WTC11 (cell line): ENCODE data around the gene KCNQ2. TPM values are rescaled to one million over a fixed set of nuclear protein-coding genes. Genes with fewer than 3 reads are reported as not detected.

ENCODE experiments used
- ATAC-seq: fragments of 200-7000 bp; cut with Tn5 transposase; 2 replicates; pipeline ENCODE4 v1.10.0; 2021; ENCODE audit warnings: mild to moderate bottlenecking, moderate library complexity
- CTCF ChIA-PET: fragments of 300-600 bp; sonication (Branson Sonifier 250); formaldehyde crosslinking; loops from one replicate; lab custom pipeline; 2021; ENCODE audit warnings: antibody characterized with exemption; lab: Charles Lee
- POLR2A ChIA-PET: fragments of 350-600 bp; sonication (Branson Sonifier 250); formaldehyde crosslinking; loops from one replicate; lab custom pipeline; 2021; ENCODE audit warnings: antibody characterized with exemption; lab: Charles Lee
- DNase-seq: peaks from one replicate; pipeline ENCODE4 v3.0.0; 2021; ENCODE audit warnings: low spot score
- H3K27ac Mint-ChIP-seq: 2 replicates; pipeline ENCODE4 v1.8.0; 2021; ENCODE audit warnings: mixed read lengths
- H3K27me3 Mint-ChIP-seq: 2 replicates; pipeline ENCODE4 v1.8.0; 2021; ENCODE audit warnings: low read depth, mild to moderate bottlenecking, moderate library complexity, mixed read lengths
- H3K36me3 Mint-ChIP-seq: 2 replicates; pipeline ENCODE4 v1.8.0; 2021; ENCODE audit warnings: mixed read lengths
- H3K4me1 Mint-ChIP-seq: 2 replicates; pipeline ENCODE4 v1.8.0; 2022; ENCODE audit warnings: mixed read lengths
- H3K4me3 Mint-ChIP-seq: 2 replicates; pipeline ENCODE4 v1.8.0; 2021; ENCODE audit warnings: mild to moderate bottlenecking, moderate library complexity, mixed read lengths
- H3K9me3 Mint-ChIP-seq: 2 replicates; pipeline ENCODE4 v1.8.0; 2021; ENCODE audit warnings: mixed read lengths
- ATF1 ChIP-seq: sonication (generic); formaldehyde crosslinking; IDR thresholded peaks from 2 replicates; pipeline ENCODE4 v1.8.1; 2023; ENCODE audit warnings: mild to moderate bottlenecking, moderate library complexity, missing genetic modification reagents
- CBFB ChIP-seq: sonication (generic); formaldehyde crosslinking; IDR thresholded peaks from 2 replicates; pipeline ENCODE4 v1.8.1; 2022; ENCODE audit warnings: mild to moderate bottlenecking, low read depth, missing genetic modification reagents
- CREM ChIP-seq: sonication (generic); formaldehyde crosslinking; IDR thresholded peaks from 2 replicates; pipeline ENCODE4 v1.8.1; 2022; ENCODE audit warnings: mild to moderate bottlenecking, missing genetic modification reagents, moderate library complexity
- FOXJ3 ChIP-seq: sonication (generic); formaldehyde crosslinking; IDR thresholded peaks from 2 replicates; pipeline ENCODE4 v1.9.0; 2021; ENCODE audit warnings: missing genetic modification reagents, mild to moderate bottlenecking, borderline replicate concordance
- GTF2I ChIP-seq: fragments of 250-450 bp; sonication (Bioruptor Pico); conservative IDR thresholded peaks from 2 replicates; pipeline ENCODE4 v1.4.0; 2021; ENCODE audit warnings: mild to moderate bottlenecking
- KAT7 ChIP-seq: sonication (generic); formaldehyde crosslinking; IDR thresholded peaks from 2 replicates; pipeline ENCODE4 v1.8.1; 2023; ENCODE audit warnings: missing genetic modification reagents, mild to moderate bottlenecking, borderline replicate concordance
- OVOL2 ChIP-seq: fragments of 250-450 bp; sonication (Bioruptor Pico); IDR thresholded peaks from 2 replicates; pipeline ENCODE4 v1.9.0; 2021; ENCODE audit warnings: mild to moderate bottlenecking, borderline replicate concordance
- SMAD3 ChIP-seq: sonication (generic); formaldehyde crosslinking; IDR thresholded peaks from 2 replicates; pipeline ENCODE4 v1.8.0; 2022; ENCODE audit warnings: missing genetic modification reagents, mild to moderate bottlenecking, borderline replicate concordance
- SP1 ChIP-seq: sonication (generic); formaldehyde crosslinking; conservative IDR thresholded peaks from 2 replicates; pipeline ENCODE4 v1.8.1; 2022; ENCODE audit warnings: missing genetic modification reagents
- ZNF121 ChIP-seq: sonication (generic); formaldehyde crosslinking; IDR thresholded peaks from 2 replicates; pipeline ENCODE4 v1.8.0; 2023; ENCODE audit warnings: missing genetic modification reagents
- ZNF138 ChIP-seq: sonication (generic); formaldehyde crosslinking; conservative IDR thresholded peaks from 2 replicates; pipeline ENCODE4 v1.8.1; 2022; ENCODE audit warnings: mild to moderate bottlenecking, moderate library complexity, missing genetic modification reagents
- ZNF219 ChIP-seq: sonication (generic); formaldehyde crosslinking; IDR thresholded peaks from 2 replicates; pipeline ENCODE4 v1.8.0; 2023; ENCODE audit warnings: missing genetic modification reagents, mild to moderate bottlenecking, borderline replicate concordance
- ZNF416 ChIP-seq: fragments of 250-450 bp; sonication (Bioruptor Pico); IDR thresholded peaks from 2 replicates; pipeline ENCODE4 v1.9.0; 2021; ENCODE audit warnings: mild to moderate bottlenecking, inconsistent platforms
- total RNA-seq: library from RNA; stranded (reverse); gene quantifications from 3 replicates; pipeline ENCODE4 v1.2.3, GENCODE V29; 2021
- TF ChIP-seq, protein P1 (sequence below): sonication (generic); formaldehyde crosslinking; IDR thresholded peaks from 2 replicates; pipeline ENCODE4 v1.8.1; 2023; ENCODE audit warnings: mild to moderate bottlenecking, missing genetic modification reagents, moderate library complexity
- TF ChIP-seq, protein P2 (sequence below): fragments of 250-450 bp; sonication (Bioruptor Pico); conservative IDR thresholded peaks from 2 replicates; pipeline ENCODE4 v1.9.0; 2021; ENCODE audit warnings: mild to moderate bottlenecking
- TF ChIP-seq, protein P3 (sequence below): fragments of 200-600 bp; IDR thresholded peaks from 2 replicates; pipeline ENCODE4 v1.8.0; 2022; ENCODE audit warnings: antibody characterized with exemption
- TF ChIP-seq, protein P4 (sequence below): sonication (generic); formaldehyde crosslinking; IDR thresholded peaks from 2 replicates; pipeline ENCODE4 v1.8.0; 2022; ENCODE audit warnings: mild to moderate bottlenecking, missing genetic modification reagents
- TF ChIP-seq, protein P5 (sequence below): sonication (generic); formaldehyde crosslinking; IDR thresholded peaks from 2 replicates; pipeline ENCODE4 v1.8.0; 2022; ENCODE audit warnings: mild to moderate bottlenecking, missing genetic modification reagents
- TF ChIP-seq, protein P6 (sequence below): sonication (generic); formaldehyde crosslinking; IDR thresholded peaks from 2 replicates; pipeline ENCODE4 v1.8.0; 2023; ENCODE audit warnings: missing genetic modification reagents
- TF ChIP-seq, protein P7 (sequence below): fragments of 250-450 bp; sonication (Bioruptor Pico); IDR thresholded peaks from 2 replicates; pipeline ENCODE4 v1.9.0; 2021; ENCODE audit warnings: moderate library complexity, mild to moderate bottlenecking, inconsistent platforms, borderline replicate concordance
- TF ChIP-seq, protein P8 (sequence below): sonication (generic); formaldehyde crosslinking; IDR thresholded peaks from 2 replicates; pipeline ENCODE4 v1.8.0; 2023; ENCODE audit warnings: missing genetic modification reagents, mild to moderate bottlenecking, borderline replicate concordance

Gene KCNQ2
- total RNA-seq, 1 experiment from 2014 or later = 99.8 TPM

DNA sequence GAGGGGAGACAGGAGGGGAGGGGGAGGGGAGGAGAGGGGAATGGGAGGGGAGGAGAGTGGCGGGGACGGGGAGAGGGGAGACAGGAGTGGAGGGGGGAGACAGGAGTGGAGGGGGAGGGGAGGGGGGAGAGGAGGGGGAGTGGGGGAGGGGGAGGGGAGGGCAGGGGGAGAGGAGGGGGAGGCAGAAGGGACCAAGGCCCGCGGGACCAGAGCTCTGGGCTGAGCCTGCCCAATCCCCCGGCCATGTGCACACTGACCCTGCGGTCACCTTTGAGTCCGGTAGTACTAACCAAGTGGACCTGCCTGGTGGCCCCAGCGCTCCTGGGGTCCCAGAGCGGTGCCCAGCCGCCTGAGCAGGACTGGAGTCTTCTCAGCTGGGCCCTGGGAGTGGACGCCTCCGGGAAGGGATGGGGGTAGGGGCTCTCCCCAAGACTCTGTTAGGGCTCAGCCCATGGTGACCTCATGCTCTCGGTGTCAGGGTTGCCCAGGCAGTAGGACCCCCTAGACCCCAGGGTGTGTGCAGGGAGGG is 471 bp upstream of the KCNQ2 start (continued):
- TF ChIP-seq ATF1 (CRISPR knock-in tag) (no peak), CREM (CRISPR knock-in tag) (no peak), ZNF219 (CRISPR knock-in tag) (no peak), ZNF416 (no peak), FOXJ3 (CRISPR knock-in tag) (no peak), ZNF121 (no peak), KAT7 (CRISPR knock-in tag) (no peak), ZNF138 (CRISPR knock-in tag) (no peak), CBFB (CRISPR knock-in tag) (no peak)
- TF ChIP-seq, protein P1, sequence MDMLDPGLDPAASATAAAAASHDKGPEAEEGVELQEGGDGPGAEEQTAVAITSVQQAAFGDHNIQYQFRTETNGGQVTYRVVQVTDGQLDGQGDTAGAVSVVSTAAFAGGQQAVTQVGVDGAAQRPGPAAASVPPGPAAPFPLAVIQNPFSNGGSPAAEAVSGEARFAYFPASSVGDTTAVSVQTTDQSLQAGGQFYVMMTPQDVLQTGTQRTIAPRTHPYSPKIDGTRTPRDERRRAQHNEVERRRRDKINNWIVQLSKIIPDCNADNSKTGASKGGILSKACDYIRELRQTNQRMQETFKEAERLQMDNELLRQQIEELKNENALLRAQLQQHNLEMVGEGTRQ (CRISPR knock-in tag) = no peak
- TF ChIP-seq, protein P2, sequence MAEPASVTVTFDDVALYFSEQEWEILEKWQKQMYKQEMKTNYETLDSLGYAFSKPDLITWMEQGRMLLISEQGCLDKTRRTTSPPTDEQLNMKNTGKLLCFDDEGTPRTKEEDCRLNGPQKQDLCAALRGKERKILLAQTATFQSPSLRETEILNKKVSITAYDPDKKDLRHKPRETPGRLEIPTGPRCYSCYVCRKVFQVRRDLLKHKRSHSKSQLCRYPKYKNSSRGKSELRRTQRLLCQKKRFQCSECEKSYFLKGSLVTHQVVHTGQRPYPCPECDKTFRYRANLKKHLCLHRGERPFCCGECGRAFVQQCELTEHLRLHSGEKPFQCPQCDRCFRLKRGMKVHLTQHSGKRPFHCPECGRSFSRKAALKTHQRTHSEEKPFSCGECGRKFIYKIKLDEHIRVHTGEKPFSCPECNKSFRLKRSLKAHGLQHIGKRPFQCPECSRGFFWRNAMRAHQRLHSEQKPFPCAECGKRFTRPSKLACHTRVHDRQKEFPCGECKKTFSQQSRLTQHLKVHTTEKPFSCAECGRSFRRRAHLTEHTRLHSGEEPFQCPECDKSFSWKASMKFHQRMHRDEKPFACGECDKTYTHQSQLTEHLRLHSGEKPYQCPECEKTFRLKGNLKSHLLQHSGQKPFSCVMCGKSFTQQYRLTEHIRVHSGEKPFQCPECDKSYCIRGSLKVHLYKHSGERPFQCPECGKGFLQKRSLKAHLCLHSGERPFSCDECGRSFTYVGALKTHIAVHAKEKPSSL = no peak
- TF ChIP-seq, protein P3, sequence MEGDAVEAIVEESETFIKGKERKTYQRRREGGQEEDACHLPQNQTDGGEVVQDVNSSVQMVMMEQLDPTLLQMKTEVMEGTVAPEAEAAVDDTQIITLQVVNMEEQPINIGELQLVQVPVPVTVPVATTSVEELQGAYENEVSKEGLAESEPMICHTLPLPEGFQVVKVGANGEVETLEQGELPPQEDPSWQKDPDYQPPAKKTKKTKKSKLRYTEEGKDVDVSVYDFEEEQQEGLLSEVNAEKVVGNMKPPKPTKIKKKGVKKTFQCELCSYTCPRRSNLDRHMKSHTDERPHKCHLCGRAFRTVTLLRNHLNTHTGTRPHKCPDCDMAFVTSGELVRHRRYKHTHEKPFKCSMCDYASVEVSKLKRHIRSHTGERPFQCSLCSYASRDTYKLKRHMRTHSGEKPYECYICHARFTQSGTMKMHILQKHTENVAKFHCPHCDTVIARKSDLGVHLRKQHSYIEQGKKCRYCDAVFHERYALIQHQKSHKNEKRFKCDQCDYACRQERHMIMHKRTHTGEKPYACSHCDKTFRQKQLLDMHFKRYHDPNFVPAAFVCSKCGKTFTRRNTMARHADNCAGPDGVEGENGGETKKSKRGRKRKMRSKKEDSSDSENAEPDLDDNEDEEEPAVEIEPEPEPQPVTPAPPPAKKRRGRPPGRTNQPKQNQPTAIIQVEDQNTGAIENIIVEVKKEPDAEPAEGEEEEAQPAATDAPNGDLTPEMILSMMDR = no peak
- TF ChIP-seq, protein P4, sequence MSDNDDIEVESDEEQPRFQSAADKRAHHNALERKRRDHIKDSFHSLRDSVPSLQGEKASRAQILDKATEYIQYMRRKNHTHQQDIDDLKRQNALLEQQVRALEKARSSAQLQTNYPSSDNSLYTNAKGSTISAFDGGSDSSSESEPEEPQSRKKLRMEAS = no peak
- TF ChIP-seq, protein P5, sequence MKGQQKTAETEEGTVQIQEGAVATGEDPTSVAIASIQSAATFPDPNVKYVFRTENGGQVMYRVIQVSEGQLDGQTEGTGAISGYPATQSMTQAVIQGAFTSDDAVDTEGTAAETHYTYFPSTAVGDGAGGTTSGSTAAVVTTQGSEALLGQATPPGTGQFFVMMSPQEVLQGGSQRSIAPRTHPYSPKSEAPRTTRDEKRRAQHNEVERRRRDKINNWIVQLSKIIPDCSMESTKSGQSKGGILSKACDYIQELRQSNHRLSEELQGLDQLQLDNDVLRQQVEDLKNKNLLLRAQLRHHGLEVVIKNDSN (CRISPR knock-in tag) = no peak

DNA sequence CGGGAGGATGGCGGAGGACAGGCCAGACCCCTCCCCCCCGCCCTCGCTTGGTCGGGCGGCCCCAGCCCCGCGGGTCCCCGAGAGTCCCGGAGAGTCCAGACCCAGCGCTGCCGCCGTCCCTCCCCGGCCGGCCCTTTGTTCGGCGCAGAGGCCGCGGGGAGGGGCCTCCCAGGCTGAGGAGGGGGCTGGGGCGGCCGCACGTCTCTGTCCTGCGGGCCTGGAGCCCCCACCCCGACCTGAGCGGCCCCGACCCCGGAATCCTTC is 806 bp downstream of the KCNQ2 start:
- DNase-seq = no peak
- Mint-ChIP-seq H3K27ac (no peak overlapping the region), H3K36me3 (no peaks in the 10 kb centered on the region), H3K9me3 (no peaks in the 10 kb centered on the region), H3K4me3 (peak overlapping the region; percentile 41; the same call in 1 of the 2 replicates), H3K27me3 (peaks cover 11% of the 10 kb centered on the region), H3K4me1 (peaks cover 25% of the 10 kb centered on the region)
- ChIA-PET CTCF (interaction anchor here (0.7 to 2.8 kb wide), 3 partner anchors 19 to 391 kb away, joined by 3 to 12 read pairs (median 5); no protein-coding TSS in a partner anchor), POLR2A (no interaction called here)
- TF ChIP-seq OVOL2 (CRISPR knock-in tag) (no peak), SMAD3 (CRISPR knock-in tag) (0 out of 2 replicates have a peak, but pooled peaks have one; percentile 20)
- peak; percentile 49 for ATAC-seq

DNA sequence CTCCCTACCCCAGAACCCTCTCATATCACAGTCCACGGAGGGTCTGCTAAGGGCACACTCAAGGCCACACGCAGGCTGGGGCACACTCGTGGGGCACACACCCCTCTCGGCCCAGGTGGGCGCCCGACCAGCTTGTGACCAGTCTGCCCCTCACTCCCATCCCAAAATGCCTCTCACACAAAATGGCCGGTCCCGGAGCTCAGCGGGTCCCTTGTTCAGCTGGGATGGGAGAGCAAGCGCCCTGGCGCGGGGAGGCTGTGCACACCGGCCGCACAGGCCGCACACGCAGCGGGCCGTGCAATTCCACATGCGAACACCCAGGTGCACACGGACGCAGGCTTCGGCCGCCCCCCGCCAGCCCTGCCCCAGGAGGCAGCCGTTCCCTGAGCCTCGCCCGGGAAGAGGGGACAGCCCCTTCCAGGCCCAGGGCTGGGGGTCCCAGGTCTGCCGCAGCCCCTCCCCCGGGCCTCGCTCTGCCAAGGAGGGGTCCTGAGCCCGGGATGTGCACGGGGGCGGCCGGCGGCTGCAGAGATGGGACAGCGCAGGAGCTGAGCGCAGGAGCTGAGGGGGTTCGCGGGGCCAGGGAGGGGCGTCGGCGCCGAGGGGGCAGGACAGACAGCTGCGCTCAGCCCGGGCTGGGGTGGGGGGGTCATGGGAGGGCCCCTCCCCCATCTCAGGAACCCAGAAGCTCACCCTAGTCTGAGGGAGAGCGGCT is 1.3 kb downstream of the KCNQ2 start:
- H3K4me3 Mint-ChIP-seq = peak overlapping the region; percentile 67
- ChIA-PET POLR2A (no interaction called here), CTCF (interaction anchor here (0.7 to 2.8 kb wide), 12 partner anchors 9 to 391 kb away, joined by 3 to 12 read pairs (median 4); partner anchors contain the start of gene PTK6)
- H3K36me3 Mint-ChIP-seq = no peaks in the 10 kb centered on the region
- peaks cover 11% of the 10 kb centered on the region for H3K27me3 Mint-ChIP-seq
- peaks cover 25% of the 10 kb centered on the region for H3K4me1 Mint-ChIP-seq
- ATAC-seq (peak; percentile 6), DNase-seq (no peak)
- no peak overlapping the region for H3K27ac Mint-ChIP-seq
- H3K9me3 Mint-ChIP-seq = no peaks in the 10 kb centered on the region
- TF ChIP-seq, protein P6, sequence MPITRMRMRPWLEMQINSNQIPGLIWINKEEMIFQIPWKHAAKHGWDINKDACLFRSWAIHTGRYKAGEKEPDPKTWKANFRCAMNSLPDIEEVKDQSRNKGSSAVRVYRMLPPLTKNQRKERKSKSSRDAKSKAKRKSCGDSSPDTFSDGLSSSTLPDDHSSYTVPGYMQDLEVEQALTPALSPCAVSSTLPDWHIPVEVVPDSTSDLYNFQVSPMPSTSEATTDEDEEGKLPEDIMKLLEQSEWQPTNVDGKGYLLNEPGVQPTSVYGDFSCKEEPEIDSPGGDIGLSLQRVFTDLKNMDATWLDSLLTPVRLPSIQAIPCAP (CRISPR knock-in tag) = 0 out of 2 replicates have a peak, but pooled peaks have one; percentile 18
- TF ChIP-seq SP1 (CRISPR knock-in tag) (0 out of 2 replicates have a peak, but pooled peaks have one; percentile 18), GTF2I (no peak)
- TF ChIP-seq, protein P7, sequence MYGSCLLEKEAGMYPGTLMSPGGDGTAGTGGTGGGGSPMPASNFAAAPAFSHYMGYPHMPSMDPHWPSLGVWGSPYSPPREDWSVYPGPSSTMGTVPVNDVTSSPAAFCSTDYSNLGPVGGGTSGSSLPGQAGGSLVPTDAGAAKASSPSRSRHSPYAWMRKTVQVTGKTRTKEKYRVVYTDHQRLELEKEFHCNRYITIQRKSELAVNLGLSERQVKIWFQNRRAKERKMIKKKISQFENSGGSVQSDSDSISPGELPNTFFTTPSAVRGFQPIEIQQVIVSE (CRISPR knock-in tag) = no peak
- TF ChIP-seq, protein P8, sequence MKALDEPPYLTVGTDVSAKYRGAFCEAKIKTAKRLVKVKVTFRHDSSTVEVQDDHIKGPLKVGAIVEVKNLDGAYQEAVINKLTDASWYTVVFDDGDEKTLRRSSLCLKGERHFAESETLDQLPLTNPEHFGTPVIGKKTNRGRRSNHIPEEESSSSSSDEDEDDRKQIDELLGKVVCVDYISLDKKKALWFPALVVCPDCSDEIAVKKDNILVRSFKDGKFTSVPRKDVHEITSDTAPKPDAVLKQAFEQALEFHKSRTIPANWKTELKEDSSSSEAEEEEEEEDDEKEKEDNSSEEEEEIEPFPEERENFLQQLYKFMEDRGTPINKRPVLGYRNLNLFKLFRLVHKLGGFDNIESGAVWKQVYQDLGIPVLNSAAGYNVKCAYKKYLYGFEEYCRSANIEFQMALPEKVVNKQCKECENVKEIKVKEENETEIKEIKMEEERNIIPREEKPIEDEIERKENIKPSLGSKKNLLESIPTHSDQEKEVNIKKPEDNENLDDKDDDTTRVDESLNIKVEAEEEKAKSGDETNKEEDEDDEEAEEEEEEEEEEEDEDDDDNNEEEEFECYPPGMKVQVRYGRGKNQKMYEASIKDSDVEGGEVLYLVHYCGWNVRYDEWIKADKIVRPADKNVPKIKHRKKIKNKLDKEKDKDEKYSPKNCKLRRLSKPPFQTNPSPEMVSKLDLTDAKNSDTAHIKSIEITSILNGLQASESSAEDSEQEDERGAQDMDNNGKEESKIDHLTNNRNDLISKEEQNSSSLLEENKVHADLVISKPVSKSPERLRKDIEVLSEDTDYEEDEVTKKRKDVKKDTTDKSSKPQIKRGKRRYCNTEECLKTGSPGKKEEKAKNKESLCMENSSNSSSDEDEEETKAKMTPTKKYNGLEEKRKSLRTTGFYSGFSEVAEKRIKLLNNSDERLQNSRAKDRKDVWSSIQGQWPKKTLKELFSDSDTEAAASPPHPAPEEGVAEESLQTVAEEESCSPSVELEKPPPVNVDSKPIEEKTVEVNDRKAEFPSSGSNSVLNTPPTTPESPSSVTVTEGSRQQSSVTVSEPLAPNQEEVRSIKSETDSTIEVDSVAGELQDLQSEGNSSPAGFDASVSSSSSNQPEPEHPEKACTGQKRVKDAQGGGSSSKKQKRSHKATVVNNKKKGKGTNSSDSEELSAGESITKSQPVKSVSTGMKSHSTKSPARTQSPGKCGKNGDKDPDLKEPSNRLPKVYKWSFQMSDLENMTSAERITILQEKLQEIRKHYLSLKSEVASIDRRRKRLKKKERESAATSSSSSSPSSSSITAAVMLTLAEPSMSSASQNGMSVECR (CRISPR knock-in tag) = peak; percentile 81
